CD4-positive, alpha-beta T cell (primary cell): ENCODE measurements around the gene SLC25A26. TPM values are rescaled to one million over a fixed set of nuclear protein-coding genes. Genes with fewer than 3 reads are reported as not detected.

Experiments used
- ATAC-seq: fragments of 200-7000 bp; cut with Tn5 transposase; one replicate; pipeline ENCODE4 v1.10.0; 2022; ENCODE audit warnings: mild to moderate bottlenecking; ENCODE audit not compliant: poor library complexity
- CTCF ChIA-PET: fragments of 350-600 bp; sonication (Branson Sonifier 250); formaldehyde crosslinking; loops from one replicate; lab custom pipeline; 2021; ENCODE audit warnings: antibody characterized with exemption, inconsistent platforms; lab: Charles Lee
- POLR2A ChIA-PET: fragments of 350-600 bp; sonication (Branson Sonifier 250); formaldehyde crosslinking; loops from one replicate; lab custom pipeline; 2021; ENCODE audit warnings: antibody characterized with exemption, inconsistent platforms; lab: Charles Lee
- DNase-seq, 14 experiments: peaks; one replicate each; pipeline ENCODE4 v3.0.0-alpha.2; 2013 to 2020; ENCODE audit warnings: mixed read lengths in 2 of 14
- H3K27ac ChIP-seq, 2 donors: one replicate each; pipeline versions ENCODE4 v1.5.1 to v1.7.0; 2013; ENCODE audit warnings: low read length in 2 of 2, low read depth in 1 of 2, mild to moderate bottlenecking in 1 of 2
- H3K27me3 ChIP-seq, 2 experiments: 1 replicate in 1 of 2; 2 replicates in 1 of 2; pipeline versions ENCODE4 v1.6.1 to v1.7.0; 2013; ENCODE audit warnings: low read length in 2 of 2, control low read depth in 1 of 2, mild to moderate bottlenecking in 1 of 2, moderate library complexity in 1 of 2; ENCODE audit not compliant: insufficient read depth in 2 of 2, control insufficient read depth in 1 of 2
- H3K36me3 ChIP-seq: one replicate; pipeline ENCODE4 v1.6.1; 2013; ENCODE audit warnings: low read length, control low read depth; ENCODE audit not compliant: insufficient read depth
- H3K4me1 ChIP-seq: one replicate; pipeline ENCODE4 v1.6.1; 2013; ENCODE audit warnings: low read length, control low read depth; ENCODE audit not compliant: insufficient read depth
- H3K4me3 ChIP-seq: one replicate; pipeline ENCODE4 v1.5.1; 2013; ENCODE audit warnings: mild to moderate bottlenecking, low read length, moderate library complexity
- H3K9me3 ChIP-seq, 2 experiments: 1 replicate in 1 of 2; 2 replicates in 1 of 2; pipeline versions ENCODE4 v1.6.1 to v1.7.0; 2013; ENCODE audit warnings: low read length in 2 of 2, mild to moderate bottlenecking in 2 of 2, control low read depth in 1 of 2, moderate library complexity in 1 of 2; ENCODE audit not compliant: control insufficient read depth in 1 of 2, insufficient read depth in 1 of 2
- H3K27ac Mint-ChIP-seq: one replicate; pipeline ENCODE4 v1.8.0; 2020; ENCODE audit warnings: mixed read lengths
- H3K27me3 Mint-ChIP-seq: one replicate; pipeline ENCODE4 v1.8.0; 2021; ENCODE audit warnings: mixed read lengths
- H3K36me3 Mint-ChIP-seq: one replicate; pipeline ENCODE4 v1.8.0; 2021; ENCODE audit warnings: low read depth, mixed read lengths
- H3K4me1 Mint-ChIP-seq: one replicate; pipeline ENCODE4 v1.8.0; 2021; ENCODE audit warnings: low read depth, mixed read lengths
- H3K4me3 Mint-ChIP-seq: one replicate; pipeline ENCODE4 v1.8.0; 2020; ENCODE audit warnings: mild to moderate bottlenecking, mixed read lengths
- H3K9me3 Mint-ChIP-seq: one replicate; pipeline ENCODE4 v1.8.0; 2020; ENCODE audit warnings: mixed read lengths
- intact Hi-C, 2 experiments: fragments of 100-400 bp; cut with DNase I in 1 of 2; cut with micrococcal nuclease in 1 of 2; formaldehyde crosslinking; loops; one replicate each; pipeline versions ENCODE4 v1.15.1 to v1.9.0; 2023 to 2025; cut with DNase I, micrococcal nuclease
- total RNA-seq, 174 experiments: library from RNA in 2 of 174; stranded (reverse) in 2 of 174; gene quantifications; one replicate each; pipeline ENCODE4 v1.2.3 and lab custom pipeline; 2021 to 2026
- TF ChIP-seq, protein P1 (sequence below): fragments of 200-600 bp; IDR thresholded peaks from one replicate; pipeline ENCODE4 v1.8.0; 2022; ENCODE audit warnings: antibody characterized with exemption, mild to moderate bottlenecking

The SLC25A26 gene
- total RNA-seq, 2 experiments from 2014 or later, result 26.9 to 30.2 TPM

DNA sequence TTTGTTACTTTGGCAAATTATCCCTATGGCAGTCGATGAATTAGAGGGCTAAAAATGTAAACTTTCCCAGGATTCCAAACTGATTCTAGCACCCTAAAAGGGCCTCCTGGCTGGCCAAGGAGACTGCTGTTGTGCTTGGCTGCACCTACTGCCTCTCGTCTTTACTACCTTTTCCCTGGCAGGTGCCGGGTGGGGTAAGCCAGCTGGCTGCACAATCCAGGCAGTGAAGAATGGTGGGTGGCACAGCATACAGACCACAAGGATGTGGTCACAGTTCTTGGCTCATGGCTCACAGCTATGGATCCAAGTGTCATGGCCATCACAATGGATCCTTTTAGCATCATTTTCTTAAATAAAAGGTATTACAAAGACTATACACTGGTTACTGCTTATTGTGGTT, 20.7 kb upstream of the SLC25A26 start:
- POLR2A ChIA-PET, result no interaction called here

GRCh38 chr3:66200786-66201185, 20.0 kb upstream of the SLC25A26 start:
- no peaks in the 10 kb centered on the region for H3K4me1 ChIP-seq
- intact Hi-C loops, result no loop called here
- ChIA-PET POLR2A (no interaction called here), CTCF (no interaction called here)
- no peak overlapping the region for H3K27ac ChIP-seq
- H3K27ac Mint-ChIP-seq, result no peak overlapping the region
- no peaks in the 10 kb centered on the region for H3K4me1 Mint-ChIP-seq
- no peaks in the 10 kb centered on the region for H3K36me3 Mint-ChIP-seq
- H3K27me3 ChIP-seq, result peaks cover 5 to 11% of the 10 kb centered on the region in 2 experiments
- H3K27me3 Mint-ChIP-seq, result peaks cover 48% of the 10 kb centered on the region
- no peak overlapping the region for H3K4me3 Mint-ChIP-seq
- no peaks in the 10 kb centered on the region for H3K9me3 Mint-ChIP-seq
- TF ChIP-seq, protein P1, sequence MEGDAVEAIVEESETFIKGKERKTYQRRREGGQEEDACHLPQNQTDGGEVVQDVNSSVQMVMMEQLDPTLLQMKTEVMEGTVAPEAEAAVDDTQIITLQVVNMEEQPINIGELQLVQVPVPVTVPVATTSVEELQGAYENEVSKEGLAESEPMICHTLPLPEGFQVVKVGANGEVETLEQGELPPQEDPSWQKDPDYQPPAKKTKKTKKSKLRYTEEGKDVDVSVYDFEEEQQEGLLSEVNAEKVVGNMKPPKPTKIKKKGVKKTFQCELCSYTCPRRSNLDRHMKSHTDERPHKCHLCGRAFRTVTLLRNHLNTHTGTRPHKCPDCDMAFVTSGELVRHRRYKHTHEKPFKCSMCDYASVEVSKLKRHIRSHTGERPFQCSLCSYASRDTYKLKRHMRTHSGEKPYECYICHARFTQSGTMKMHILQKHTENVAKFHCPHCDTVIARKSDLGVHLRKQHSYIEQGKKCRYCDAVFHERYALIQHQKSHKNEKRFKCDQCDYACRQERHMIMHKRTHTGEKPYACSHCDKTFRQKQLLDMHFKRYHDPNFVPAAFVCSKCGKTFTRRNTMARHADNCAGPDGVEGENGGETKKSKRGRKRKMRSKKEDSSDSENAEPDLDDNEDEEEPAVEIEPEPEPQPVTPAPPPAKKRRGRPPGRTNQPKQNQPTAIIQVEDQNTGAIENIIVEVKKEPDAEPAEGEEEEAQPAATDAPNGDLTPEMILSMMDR, result no peak
- no peaks in the 10 kb centered on the region for H3K9me3 ChIP-seq
- H3K36me3 ChIP-seq, result no peaks in the 10 kb centered on the region
- ATAC-seq (no peak), DNase-seq (no peak)
- no peak overlapping the region for H3K4me3 ChIP-seq

More for the DNA sequence above, 20.7 kb upstream of the SLC25A26 start:
- TF ChIP-seq, protein P1, result no peak
- CTCF ChIA-PET, result interaction anchor here (0.6 kb wide), 1 partner anchor 556 kb away, joined by 4 read pairs; no protein-coding TSS in a partner anchor
- Histone ChIP-seq H3K4me3 (no peak overlapping the region), H3K36me3 (no peaks in the 10 kb centered on the region), H3K4me1 (peaks cover 3% of the 10 kb centered on the region), H3K9me3 (peaks cover 0 to 4% of the 10 kb centered on the region in 2 experiments), H3K27ac (no peak overlapping the region), H3K27me3 (peaks cover 11 to 16% of the 10 kb centered on the region in 2 experiments)
- H3K36me3 Mint-ChIP-seq, result no peaks in the 10 kb centered on the region
- ATAC-seq (no peak), DNase-seq (no peak)
- H3K4me3 Mint-ChIP-seq, result no peak overlapping the region
- H3K4me1 Mint-ChIP-seq, result no peaks in the 10 kb centered on the region
- H3K27ac Mint-ChIP-seq, result no peak overlapping the region
- intact Hi-C loops, result no loop called here
- H3K9me3 Mint-ChIP-seq, result no peaks in the 10 kb centered on the region
- peaks cover 51% of the 10 kb centered on the region for H3K27me3 Mint-ChIP-seq

GRCh38 chr3:66203275-66203674, 17.5 kb upstream of the SLC25A26 start:
- Histone ChIP-seq H3K36me3 (no peaks in the 10 kb centered on the region), H3K27me3 (peaks cover 0 to 7% of the 10 kb centered on the region in 2 experiments), H3K27ac (no peak overlapping the region), H3K9me3 (no peaks in the 10 kb centered on the region), H3K4me1 (no peaks in the 10 kb centered on the region), H3K4me3 (no peak overlapping the region)
- ChIA-PET POLR2A (no interaction called here), CTCF (no interaction called here)
- H3K4me3 Mint-ChIP-seq, result no peak overlapping the region
- DNase-seq, result no peak
- no peaks in the 10 kb centered on the region for H3K4me1 Mint-ChIP-seq
- H3K9me3 Mint-ChIP-seq, result no peaks in the 10 kb centered on the region
- no peaks in the 10 kb centered on the region for H3K36me3 Mint-ChIP-seq
- peaks cover 34% of the 10 kb centered on the region for H3K27me3 Mint-ChIP-seq
- H3K27ac Mint-ChIP-seq, result no peak overlapping the region
- TF ChIP-seq, protein P1, result no peak
- no peak for ATAC-seq
- intact Hi-C loops, result no loop called here
